Measurements from ENCODE around the gene KRT36.
A peak's percentile ranks its signal among the peaks of the same experiment; 100 is the strongest.

The KRT36 gene

DNA sequence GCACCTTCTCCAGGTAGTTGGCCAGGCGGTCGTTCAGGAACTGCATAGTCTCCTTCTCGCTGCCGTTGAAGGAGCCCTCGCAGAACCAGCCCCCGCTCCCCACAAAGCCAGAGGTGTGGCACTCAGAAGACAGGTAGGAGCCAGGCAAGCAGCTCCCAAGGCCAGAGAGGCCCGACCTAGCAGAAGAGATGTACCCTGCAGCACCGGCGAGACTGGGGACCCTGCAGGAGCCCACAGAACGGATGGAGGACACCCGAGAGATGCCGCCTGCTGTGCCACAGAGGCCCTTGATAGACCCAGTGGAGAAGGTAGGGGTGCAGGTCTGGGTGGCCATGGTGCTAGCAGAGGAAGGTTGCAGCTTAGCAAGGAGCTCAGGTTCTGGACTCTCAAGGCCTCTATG, at the start of gene KRT36:
TSS of gene KRT36 (minus strand) at position 380 of the 400 bp plus-strand sequence. CDS start at position 334, 46 bp downstream.
- H3K4me3 ChIP-seq (ENCODE audit: control insufficient read depth, low read depth, low read length), result no peak within 1 kb of the TSS
- DNase-seq (ENCODE audit: low read depth), result no peak
- TF ChIP-seq, protein P1, sequence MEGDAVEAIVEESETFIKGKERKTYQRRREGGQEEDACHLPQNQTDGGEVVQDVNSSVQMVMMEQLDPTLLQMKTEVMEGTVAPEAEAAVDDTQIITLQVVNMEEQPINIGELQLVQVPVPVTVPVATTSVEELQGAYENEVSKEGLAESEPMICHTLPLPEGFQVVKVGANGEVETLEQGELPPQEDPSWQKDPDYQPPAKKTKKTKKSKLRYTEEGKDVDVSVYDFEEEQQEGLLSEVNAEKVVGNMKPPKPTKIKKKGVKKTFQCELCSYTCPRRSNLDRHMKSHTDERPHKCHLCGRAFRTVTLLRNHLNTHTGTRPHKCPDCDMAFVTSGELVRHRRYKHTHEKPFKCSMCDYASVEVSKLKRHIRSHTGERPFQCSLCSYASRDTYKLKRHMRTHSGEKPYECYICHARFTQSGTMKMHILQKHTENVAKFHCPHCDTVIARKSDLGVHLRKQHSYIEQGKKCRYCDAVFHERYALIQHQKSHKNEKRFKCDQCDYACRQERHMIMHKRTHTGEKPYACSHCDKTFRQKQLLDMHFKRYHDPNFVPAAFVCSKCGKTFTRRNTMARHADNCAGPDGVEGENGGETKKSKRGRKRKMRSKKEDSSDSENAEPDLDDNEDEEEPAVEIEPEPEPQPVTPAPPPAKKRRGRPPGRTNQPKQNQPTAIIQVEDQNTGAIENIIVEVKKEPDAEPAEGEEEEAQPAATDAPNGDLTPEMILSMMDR (conservative IDR thresholded peaks at IDR 0.05; ENCODE audit: control insufficient read depth, insufficient read depth, low read depth, low read length), result no peak

GRCh38 chr17:41539071-41539492, 49.4 kb upstream of the KRT36 start:
- no peak overlapping the region for H3K4me3 ChIP-seq (ENCODE audit: control insufficient read depth, low read depth, low read length)
- TF ChIP-seq, protein P1 (conservative IDR thresholded peaks at IDR 0.05; ENCODE audit: control insufficient read depth, insufficient read depth, low read depth, low read length), result no peak
- DNase-seq (ENCODE audit: low read depth), result no peak

GRCh38 chr17:41538565-41538991, 48.9 kb upstream of the KRT36 start:
- TF ChIP-seq, protein P1 (conservative IDR thresholded peaks at IDR 0.05; ENCODE audit: control insufficient read depth, insufficient read depth, low read depth, low read length), result no peak
- H3K4me3 ChIP-seq (ENCODE audit: control insufficient read depth, low read depth, low read length), result no peak overlapping the region
- no peak for DNase-seq (ENCODE audit: low read depth)

GRCh38 chr17:41537990-41538389, 48.3 kb upstream of the KRT36 start:
- DNase-seq (ENCODE audit: low read depth), result peak; percentile 25
- no peak overlapping the region for H3K4me3 ChIP-seq (ENCODE audit: control insufficient read depth, low read depth, low read length)
- TF ChIP-seq, protein P1 (conservative IDR thresholded peaks at IDR 0.05; ENCODE audit: control insufficient read depth, insufficient read depth, low read depth, low read length), result no peak

DNA sequence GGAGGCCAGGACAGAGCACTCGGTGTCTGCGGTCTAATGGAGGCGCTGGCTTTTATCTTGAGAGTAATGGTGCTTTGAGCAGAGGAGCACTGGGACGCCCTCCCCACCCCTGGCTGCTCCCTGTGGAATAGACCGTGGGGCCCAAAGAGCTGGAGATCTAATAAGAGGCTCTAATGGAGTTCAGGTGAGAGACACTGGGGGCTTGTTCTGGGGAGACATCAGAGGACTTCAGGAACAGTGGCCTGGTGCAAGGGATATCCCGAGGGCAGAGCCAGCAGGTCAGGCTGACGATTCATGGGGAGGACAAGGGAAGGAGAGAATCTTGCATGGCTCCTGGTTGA, 47.9 kb upstream of the KRT36 start:
- TF ChIP-seq, protein P1 (conservative IDR thresholded peaks at IDR 0.05; ENCODE audit: control insufficient read depth, insufficient read depth, low read depth, low read length), result no peak
- no peak overlapping the region for H3K4me3 ChIP-seq (ENCODE audit: control insufficient read depth, low read depth, low read length)
- DNase-seq (ENCODE audit: low read depth), result no peak

DNA sequence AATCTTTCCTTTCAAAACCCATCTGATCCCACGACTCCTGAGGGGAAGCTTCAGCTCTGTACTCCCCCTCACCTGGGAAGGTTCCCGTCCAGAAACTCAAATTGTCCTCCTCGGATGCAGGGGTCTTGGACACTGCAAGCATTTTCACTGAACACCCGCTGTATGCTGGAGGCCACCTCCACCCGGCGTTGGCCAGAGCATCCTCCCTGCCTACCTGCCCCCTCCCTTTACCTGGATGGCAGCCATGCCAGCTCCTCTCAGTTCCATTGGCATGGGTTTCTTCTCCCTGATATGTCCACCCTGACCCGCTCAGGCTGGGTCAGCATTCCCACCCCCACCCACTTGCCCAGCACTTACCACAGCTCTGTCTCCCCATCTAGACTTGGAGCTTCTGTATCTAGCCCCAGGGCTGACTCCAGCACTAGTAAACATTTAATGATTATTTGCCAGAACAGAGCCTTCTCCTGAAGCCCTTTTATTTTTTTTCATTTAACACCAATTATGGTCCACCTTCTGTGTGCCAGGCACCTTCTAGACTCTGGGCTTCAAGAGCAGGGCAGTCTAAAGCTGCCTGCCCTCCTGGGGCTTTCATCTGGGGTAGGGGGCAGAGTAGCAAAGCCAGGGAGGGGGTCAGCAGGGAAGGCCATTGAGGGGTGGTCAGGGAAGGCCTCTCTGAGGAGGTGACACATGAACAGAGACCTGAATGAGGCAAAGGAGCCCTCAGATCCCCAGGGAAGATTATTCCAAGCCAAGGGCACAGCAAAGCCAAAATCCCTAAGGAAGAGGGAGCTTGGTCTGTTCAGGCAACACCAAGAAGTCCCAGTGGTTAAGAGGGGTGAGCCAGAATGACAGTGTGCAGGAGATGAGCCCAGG, 47.3 kb upstream of the KRT36 start:
- TF ChIP-seq, protein P1 (conservative IDR thresholded peaks at IDR 0.05; ENCODE audit: control insufficient read depth, insufficient read depth, low read depth, low read length), result no peak
- no peak overlapping the region for H3K4me3 ChIP-seq (ENCODE audit: control insufficient read depth, low read depth, low read length)
- DNase-seq (ENCODE audit: low read depth), result no peak
